ENCODE results near the gene GIMD1.

Gene GIMD1

DNA sequence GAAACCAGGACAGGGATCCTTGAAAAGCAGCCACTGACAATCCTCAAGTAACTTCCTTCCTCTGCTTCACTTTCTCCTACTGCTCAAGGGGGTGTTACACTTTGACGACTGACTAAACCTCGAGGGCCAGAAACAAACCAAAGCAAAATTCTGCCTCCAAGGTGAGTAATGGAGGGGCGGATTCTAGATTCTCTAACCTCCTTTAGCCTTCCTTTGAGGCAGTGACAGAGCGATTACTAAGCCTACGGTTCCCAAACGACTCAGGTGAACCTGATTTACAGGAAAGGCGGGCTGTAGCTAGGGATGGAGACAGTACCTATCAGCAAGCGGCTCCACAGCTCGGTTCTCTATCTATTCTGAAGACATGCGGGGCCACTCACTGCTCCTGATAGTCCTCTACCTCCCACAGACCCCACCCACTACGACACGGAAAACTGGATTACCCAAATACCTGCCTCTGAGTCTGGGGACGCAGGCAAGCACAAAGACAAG lies 53.1 kb downstream of the GIMD1 start:
- peak; percentile 19 to 28 for DNase-seq (ENCODE audit: low read depth in 2 of 2)

DNA sequence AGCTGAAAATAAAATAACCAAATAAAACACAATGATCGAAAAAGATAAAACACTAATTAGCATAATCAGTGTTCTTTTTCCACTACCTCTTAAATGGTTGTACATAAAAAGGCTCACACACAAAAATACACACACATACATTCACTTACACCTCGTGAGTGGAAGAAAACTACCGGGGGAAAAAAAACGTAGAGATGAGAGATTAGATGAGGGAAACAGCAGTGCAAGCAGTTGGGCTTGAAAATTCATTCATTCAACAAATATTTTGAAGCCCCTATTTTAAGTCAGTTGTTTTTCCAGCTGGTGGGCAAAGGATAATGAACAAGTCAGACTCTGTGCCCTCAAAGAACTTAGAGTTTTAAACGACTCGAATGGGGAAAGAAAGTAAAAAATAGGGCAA lies 53.6 kb downstream of the GIMD1 start:
- DNase-seq (ENCODE audit: low read depth in 2 of 2): no peak

DNA sequence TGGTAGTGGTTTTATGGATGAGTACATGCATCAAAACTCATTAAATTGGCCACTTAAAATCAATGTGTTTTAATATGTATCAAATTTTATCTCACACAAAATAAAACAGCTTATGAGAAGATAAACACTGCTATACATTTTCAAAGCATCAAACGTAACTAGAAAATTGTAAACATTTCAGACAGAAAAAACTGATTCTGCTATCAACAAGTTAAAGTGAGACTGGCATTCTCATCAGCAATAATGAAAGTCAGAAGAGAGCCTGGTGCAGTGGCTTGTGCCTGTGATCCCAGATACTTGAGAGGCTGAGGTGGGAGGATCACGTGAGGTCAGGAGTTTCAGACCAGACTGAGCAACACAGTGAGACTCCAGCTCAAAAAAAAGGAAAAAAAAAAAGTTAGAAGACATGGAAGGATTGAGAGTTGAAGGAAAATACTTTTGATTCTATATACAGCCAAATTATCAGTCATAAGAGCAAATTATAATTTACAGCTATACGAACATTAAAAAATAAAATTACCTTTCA lies 55.5 kb downstream of the GIMD1 start:
- DNase-seq (ENCODE audit: low read depth in 2 of 2): no peak

DNA sequence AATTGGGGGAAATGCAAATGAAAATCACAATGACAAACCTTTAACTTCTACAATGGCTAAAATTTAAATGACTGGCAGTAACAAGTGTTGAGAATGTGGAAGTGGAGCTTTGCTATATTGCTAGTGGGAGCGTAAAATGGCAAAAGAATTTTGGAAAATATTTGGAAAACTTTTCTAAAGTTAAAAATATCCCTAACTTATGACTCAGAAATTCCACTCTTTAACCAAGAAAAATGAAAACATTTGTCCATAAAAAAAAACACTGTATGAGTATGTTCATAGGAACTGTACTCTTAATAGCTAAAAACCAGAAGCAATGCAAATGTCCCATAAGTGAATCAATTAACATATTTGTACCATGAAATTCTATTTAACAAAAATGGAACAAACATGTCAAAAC lies 56.2 kb downstream of the GIMD1 start:
- no peak for DNase-seq (ENCODE audit: low read depth in 2 of 2)
